Measurements from ENCODE around the gene KHDC1L.
A peak's percentile ranks its signal among the peaks of the same experiment; 100 is the strongest.
"Not testable (repeated sequence)": the region's sequence is repeated elsewhere in the genome, so short reads cannot be mapped to it uniquely, and the experiment has no call there.

KHDC1L gene

GRCh38 chr6:73204252-73204651, 21.0 kb downstream of the KHDC1L start:
- DNase-seq, result no peak

GRCh38 chr6:73203098-73203497, 22.2 kb downstream of the KHDC1L start:
- no peak for DNase-seq

- DNase-seq, result no peak
Measured at GRCh38 chr6:73200735-73201134, 24.6 kb downstream of the KHDC1L start.

- DNase-seq, result no peak
Measured at GRCh38 chr6:73200247-73200646, 25.0 kb downstream of the KHDC1L start.

- no peak for DNase-seq
Measured at GRCh38 chr6:73194744-73195143, 30.6 kb downstream of the KHDC1L start.

GRCh38 chr6:73193302-73193701, 32.0 kb downstream of the KHDC1L start:
- not testable (repeated sequence) for DNase-seq

GRCh38 chr6:73182021-73182607, 43.2 kb downstream of the KHDC1L start:
- no peak for DNase-seq

GRCh38 chr6:73180763-73181619, 44.3 kb downstream of the KHDC1L start:
- DNase-seq, result peak; percentile 89 to 94

GRCh38 chr6:73180076-73180738, 45.1 kb downstream of the KHDC1L start:
- DNase-seq, result peak; percentile 88 to 89

- DNase-seq, result no peak
Measured at GRCh38 chr6:73177221-73177944, 47.9 kb downstream of the KHDC1L start.

GRCh38 chr6:73176057-73176456, 49.2 kb downstream of the KHDC1L start:
- no peak for DNase-seq

- DNase-seq, result no peak
Measured at GRCh38 chr6:73174646-73175045, 50.6 kb downstream of the KHDC1L start.
